ENCODE measurements around the gene LEF1.

DNA sequence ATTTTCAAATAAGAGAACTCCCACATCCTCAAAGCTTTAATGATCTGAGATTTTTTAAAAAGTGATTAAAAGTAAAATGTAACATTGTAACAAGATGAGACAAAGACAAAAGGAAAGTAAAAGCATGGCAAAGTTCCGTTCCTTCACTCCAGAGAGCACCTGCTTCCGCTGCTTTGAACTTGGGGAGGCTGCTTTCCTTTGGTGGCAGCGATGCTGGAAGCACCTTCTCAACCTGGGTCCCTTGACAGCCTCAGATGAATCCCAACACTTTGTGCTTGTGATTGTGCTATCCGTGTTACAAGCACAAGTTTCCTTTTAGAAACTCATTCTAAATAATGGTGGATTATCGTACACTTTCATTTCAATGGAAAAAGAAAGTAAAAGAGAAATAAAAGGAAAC, 119.3 kb downstream of the LEF1 start:
- TF ChIP-seq, protein P1, sequence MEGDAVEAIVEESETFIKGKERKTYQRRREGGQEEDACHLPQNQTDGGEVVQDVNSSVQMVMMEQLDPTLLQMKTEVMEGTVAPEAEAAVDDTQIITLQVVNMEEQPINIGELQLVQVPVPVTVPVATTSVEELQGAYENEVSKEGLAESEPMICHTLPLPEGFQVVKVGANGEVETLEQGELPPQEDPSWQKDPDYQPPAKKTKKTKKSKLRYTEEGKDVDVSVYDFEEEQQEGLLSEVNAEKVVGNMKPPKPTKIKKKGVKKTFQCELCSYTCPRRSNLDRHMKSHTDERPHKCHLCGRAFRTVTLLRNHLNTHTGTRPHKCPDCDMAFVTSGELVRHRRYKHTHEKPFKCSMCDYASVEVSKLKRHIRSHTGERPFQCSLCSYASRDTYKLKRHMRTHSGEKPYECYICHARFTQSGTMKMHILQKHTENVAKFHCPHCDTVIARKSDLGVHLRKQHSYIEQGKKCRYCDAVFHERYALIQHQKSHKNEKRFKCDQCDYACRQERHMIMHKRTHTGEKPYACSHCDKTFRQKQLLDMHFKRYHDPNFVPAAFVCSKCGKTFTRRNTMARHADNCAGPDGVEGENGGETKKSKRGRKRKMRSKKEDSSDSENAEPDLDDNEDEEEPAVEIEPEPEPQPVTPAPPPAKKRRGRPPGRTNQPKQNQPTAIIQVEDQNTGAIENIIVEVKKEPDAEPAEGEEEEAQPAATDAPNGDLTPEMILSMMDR (IDR thresholded peaks at IDR 0.05): no peak
- TF ChIP-seq POLR2A (IDR thresholded peaks at IDR 0.05): no peak

All from heart left ventricle (tissue), 13 donors.